NCI-H2029 (cell line): Measurements from ENCODE around the gene NCOA1.
"Not testable (repeated sequence)": the region's sequence is repeated elsewhere in the genome, so short reads cannot be mapped to it uniquely, and the experiment has no call there.

Experiments used
- DNase-seq: peaks from one replicate; lab custom pipeline; 2025; lab: John Stamatoyannopoulos, UW

NCOA1 gene

GRCh38 chr2:24474053-24474452 is 17.0 kb upstream of the NCOA1 start:
- DNase-seq = no peak

DNA sequence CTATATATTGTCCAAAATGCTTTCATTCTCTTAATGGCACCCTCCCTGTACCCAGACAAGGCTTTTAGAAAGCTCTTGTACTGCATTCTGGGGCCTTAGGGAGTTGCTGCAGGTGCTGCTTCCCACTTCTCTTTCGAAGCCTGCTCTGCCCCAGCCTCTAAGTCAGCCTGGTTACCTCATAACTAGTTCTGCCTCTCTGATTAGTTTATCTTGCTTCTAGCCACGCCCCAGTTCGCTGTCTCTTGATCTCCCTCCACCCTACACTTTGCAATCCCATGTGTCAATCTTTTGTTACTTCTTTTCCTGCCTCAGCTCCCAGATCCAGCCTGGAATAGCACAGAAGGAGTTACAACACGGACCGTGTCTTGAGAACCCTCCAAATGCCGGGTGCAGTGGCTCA is 13.8 kb upstream of the NCOA1 start:
- DNase-seq = no peak

GRCh38 chr2:24478243-24478642 is 12.8 kb upstream of the NCOA1 start:
- no peak for DNase-seq

DNA sequence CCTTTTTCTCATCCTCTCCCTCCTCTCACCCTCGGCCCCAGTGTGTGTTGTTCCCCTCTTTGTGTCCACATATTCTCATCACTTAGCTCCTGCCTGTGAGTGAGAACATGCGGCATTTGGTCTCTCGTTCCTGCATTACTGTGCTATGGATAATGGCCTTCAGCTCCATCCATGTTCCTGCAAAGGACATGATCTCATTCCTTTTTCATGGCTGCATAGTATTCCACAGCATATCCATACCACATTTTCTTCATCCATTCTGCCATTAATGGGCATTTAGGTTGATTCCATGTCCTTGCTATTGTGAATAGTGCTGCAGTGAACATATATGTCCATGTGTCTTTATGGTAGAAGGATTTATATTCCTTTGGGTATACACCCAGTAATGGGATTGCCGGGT is 10.8 kb upstream of the NCOA1 start:
- no peak for DNase-seq

DNA sequence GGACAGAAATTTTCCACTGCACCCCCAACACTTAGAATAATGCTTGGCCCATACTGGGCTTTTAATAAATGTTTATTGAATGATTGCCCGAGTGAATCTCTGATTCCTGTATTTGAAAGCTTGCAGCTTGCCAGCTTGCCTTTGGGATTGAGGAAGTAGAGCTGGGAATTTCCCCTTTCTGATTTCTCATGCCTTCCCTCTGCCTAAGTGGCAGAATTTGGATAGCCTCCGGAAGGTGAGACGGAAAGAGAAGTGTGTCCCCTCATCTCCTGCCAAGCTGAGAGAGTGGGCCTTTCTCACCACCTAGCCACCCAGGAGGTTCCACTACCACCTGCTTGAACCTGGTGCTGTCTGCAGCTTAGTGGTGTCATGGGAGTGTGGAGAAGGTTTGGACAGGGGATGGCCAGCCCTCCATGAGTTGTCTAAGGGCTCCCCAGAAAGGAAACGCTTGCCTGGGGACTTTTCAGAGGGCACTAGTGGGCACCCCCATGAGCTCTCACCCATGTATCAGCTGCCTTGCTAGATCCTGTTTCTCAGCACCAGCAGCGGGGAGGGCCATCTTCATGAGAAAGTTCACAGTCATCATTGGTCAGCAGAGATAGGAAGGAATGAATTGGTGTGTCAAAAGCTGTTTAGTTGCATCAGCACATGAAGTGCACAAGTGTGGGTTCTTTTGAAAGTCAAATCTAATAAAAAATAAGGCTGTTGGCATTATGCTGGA is 8.6 kb upstream of the NCOA1 start:
- no peak for DNase-seq

DNA sequence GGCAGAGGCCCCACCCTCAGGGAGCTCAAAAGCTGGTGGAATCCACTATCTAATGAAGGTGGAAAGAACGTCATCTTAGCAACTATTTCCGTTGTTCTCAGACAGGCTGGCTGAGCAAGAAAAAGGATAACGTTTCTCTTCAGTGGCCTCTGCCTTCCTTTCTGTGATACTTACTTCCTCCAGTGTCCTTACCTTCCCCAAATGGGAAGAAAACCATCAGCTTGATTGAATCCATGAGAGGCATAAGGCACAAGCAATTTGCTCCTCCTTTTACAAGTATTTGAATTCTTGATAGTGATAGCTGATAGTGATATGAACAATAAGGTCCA is 8.1 kb upstream of the NCOA1 start:
- no peak for DNase-seq

GRCh38 chr2:24484677-24485076 is 6.4 kb upstream of the NCOA1 start:
- not testable (repeated sequence) for DNase-seq

- DNase-seq = no peak
Measured at GRCh38 chr2:24485197-24485596, 5.9 kb upstream of the NCOA1 start.

DNA sequence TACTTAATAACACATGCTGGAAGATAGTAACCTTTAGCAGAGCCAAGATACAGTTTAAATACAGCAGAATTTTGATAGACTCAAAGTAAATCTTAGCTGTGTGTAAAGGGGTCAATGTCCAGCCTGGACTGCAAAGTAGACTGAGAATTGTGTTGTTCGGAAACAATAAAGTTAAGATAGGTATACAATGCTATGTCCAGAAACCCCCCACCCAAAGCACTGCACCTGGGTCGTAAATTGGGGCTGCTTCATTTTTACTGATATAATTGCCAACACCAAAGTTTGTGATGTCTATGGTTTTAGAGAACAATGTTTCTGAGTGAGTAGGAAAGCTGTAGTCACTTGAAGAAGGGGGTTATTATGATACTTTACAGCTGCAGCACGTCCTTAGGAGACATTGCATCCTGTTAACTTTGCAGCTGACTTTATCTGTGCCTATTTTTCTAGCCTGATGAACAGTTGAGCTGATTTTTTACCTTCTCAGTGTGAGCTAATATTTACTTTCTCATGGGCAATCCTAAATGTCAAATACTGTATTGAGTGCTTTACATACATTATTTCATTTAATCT is 4.3 kb upstream of the NCOA1 start:
- DNase-seq = no peak

GRCh38 chr2:24489465-24490180 is 1.4 kb upstream of the NCOA1 start:
- peak; percentile 3 for DNase-seq

DNA sequence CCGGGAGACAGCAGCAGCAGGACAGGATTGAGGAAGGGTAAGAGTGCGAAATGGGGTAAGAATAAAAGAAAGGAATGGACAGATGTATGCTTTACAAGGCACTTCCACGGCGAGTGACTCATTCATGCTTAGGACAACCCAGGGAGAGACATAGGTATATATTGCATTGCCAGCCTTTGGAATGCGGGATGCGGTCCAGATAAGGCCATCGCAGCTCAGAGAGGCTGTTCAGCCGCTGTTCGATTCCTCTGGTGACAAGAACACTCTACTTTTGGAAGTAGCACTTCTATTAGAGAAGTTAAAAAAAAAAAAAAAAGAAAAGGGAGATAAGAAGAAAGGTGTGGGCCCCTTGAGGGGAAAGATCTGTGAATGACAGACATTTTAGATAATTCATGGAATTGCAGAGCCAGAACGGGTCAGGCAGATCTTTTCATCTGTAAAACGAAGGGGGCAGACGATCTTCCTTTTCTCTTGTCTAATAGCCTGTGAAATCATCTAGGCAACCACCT is 819 bp upstream of the NCOA1 start:
- DNase-seq = no peak

DNA sequence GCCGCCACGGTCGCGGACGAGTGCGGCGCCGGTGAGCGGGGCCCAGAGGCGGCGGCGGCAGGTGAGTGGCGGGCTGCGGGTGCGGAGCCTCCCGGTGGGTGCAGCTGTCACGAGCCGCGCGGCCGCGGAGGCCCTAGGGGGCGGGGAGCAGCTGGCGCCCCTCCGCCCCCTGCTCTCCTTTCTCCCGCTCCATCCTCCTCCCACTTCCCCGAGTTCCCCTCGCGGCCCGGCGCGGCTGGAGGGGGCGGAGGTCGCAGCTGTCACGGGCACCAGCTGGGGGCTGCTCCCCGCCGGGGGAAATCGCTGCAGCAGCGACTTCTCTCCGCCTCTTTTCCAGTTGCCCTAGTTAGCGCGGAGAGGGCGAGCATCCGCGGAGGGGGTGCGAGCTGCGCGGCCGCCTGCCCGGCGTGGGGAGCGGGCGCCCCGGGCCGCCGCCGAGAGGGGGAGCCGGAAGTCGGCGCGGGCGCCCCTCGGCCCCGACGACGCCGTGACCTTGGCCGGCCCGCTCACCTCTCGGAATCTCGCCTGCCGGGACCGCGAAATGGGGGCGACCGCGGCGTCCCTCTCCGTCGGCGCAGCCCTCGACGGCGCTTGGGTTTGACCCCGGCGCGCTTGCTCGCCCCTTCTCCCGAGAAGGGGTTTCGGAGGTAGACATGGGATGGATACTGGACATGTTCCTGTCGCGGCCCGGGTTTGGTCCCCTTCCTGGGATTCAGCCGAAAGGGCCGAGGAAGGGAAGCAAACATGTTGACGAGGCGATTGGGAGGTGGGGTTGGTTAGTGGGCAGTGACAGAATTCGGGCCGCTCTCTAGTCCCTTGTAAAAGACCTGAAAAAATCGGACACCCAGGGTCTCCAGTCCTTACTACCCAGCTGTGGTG is 727 bp downstream of the NCOA1 start:
- no peak for DNase-seq

DNA sequence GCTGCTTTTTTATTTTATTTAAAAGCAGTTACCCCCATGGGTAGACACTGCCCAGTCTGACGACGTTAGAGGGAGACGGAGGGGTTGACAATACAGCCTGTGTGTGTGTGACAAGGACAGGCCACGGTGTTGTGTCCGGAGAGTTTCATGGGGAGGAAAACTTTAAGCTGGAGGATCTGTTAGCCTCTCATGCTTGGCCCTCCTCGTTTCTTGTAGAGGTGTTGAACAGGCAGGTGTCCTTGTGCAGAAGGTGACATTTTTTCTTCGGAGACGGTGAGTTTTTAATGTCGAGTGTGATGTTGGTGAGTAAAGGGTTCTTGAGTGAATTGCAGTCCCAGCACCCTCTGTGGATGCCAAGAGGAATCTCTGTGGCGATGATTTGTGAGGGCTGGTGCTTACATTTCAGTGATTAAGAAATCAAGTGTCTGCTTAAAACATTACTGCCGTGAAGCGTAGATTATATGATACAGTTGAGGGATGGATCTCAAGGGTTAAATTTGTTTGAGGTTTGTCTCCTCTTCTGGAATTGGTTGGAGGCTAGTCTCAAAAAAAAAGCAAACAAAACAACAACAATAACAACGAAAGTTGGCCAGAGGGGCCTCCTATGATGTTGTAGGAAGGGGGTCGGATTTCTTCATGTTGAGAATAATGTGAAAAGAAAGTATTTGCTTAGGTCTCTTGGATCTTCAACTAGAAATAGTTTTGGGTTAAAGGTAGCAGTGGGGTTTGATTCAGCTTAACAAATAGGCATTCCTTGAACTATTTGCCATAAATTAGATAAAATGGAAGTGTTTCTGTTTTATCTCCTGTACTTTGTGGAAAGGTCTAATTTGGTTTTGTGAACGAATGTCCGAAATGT is 1.6 kb downstream of the NCOA1 start:
- DNase-seq = no peak

DNA sequence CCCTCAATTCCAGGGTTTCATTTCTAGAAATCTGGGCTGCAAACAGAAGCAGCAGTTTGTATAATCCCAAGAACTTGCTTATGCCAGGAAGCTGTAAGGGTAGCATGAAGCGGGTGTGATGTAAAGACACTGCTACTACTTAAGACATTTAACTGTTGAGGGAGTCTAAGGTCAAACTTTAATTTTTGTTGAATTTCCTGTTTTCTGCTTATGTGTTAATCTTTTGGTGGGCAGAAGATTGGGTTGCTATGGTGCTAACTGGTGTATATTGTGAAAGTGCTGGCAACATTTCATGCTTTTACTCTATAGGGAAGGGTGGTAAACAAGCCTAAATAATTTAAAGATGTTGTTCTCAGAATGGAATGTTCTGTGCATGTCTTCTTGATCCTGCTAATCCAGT is 2.7 kb downstream of the NCOA1 start:
- no peak for DNase-seq

- DNase-seq = no peak
Measured at GRCh38 chr2:24494410-24494809, 3.4 kb downstream of the NCOA1 start.

DNA sequence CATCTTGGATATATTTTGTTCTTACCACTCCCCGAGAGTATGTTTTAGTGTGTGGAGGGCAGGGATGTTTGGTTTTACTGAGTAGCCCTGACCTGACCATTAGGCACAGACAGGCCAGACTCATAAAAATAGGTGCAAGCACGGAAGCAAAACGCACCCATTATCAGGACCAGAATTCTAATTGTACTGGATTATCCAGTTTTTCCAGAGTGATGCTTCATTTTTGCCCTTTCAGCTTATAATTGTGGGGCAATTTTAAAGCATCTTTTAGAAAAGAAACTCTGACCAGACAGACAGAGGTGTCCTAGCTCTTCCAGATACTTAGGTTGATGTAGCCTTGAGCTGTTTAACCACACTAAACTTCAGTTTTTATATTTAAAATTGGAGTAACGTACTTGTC is 4.4 kb downstream of the NCOA1 start:
- DNase-seq = no peak

- DNase-seq = no peak
Measured at GRCh38 chr2:24496959-24497358, 5.9 kb downstream of the NCOA1 start.

GRCh38 chr2:24497685-24498084 is 6.6 kb downstream of the NCOA1 start:
- DNase-seq = no peak

GRCh38 chr2:24498121-24498520 is 7.1 kb downstream of the NCOA1 start:
- DNase-seq = no peak

DNA sequence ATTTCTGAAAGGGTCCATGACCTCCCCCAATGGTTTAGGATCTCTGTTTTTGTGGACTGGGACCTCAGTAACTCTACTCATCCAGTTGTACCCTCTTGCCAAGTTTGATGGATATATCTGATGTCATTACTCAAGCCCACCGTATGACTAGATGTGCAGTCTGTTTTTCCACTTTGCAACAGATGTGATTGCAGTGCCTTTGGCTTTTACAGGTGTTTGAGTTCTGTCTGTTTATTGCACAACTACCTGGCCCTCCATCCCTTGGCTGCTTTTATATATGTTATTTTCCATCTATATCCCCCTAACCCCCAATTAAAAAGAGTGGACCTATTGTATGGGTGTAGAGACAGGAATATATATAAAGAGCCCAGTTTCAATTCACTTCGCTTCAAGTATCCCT is 10.8 kb downstream of the NCOA1 start:
- DNase-seq = no peak

GRCh38 chr2:24505534-24506275 is 14.7 kb downstream of the NCOA1 start:
- no peak for DNase-seq
